NCI-H774 (cell line): Measurements from ENCODE around the gene GRM6.

ENCODE experiments used
- DNase-seq: peaks from one replicate; lab custom pipeline; 2025; lab: John Stamatoyannopoulos, UW

GRM6 gene

GRCh38 chr5:178994580-178995340 lies at the start of gene GRM6:
Gene GRM6 (minus strand): TSS chr5:178995320. CDS start chr5:178994944, 376 bp downstream.
- DNase-seq = no peak

- no peak for DNase-seq
Observed at GRCh38 chr5:179044765-179045164, 49.6 kb upstream of the GRM6 start.

DNA sequence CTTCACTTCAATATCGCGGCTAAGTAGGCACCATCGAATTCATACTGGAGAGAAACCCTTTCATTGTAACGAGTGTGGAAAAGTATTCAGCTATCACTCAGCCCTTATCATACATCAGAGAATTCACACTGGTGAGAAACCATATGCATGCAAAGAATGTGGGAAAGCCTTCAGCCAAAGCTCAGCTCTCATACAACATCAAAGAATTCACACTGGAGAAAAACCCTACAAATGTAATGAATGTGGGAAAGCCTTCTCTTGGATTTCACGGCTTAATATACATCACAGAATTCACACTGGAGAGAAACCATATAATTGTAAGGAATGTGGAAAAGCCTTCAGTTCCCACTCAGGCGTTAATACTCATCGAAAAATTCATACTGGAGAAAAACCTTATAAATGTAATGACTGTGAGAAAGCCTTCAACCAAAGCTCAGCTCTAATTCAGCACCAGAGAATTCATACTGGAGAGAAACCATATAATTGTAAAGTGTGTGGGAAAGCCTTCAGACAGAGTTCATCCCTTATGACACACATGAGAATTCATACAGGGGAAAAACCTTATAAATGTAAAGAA lies 38.0 kb upstream of the GRM6 start:
- no peak for DNase-seq

DNA sequence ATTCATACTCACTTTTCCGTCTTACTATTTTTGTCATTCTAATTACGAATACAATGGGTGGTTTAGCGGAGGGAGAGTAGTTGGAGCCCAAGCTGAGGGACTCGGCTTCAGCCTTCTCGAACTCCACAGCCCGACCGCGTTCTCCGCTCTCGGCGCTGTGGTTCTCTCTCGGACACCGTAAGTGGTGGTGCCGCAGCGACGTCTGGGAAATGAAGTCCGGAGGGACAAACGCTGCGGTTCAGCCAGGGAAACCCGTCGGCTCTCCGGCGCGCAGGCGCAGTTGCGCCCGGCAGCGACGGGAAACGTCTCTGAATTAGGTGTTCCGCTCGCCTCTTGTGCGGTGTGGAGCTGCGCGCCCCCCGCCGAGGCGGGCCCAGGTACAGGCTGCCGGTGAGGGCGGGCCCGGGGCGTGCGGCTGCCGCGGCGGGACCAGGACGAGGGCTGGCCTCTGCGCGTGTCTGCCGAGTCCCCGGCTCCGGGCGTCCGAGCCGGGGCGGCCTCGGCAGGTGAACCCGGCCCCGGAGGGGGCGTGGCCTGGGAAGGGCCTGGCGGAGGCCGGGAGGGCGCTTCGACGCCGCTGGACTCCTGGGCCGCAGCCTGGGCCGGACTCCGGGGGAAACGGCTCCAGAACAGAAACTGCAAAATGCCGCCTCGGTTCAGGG lies 28.5 kb upstream of the GRM6 start, which contains the start of gene ZNF879:
TSS of gene ZNF879 (plus strand) at position 277 of the 662 bp plus-strand sequence. CDS start 1,201 bp downstream, outside the sequence.
- DNase-seq = peak; percentile 79

- no peak for DNase-seq
Observed at GRCh38 chr5:179008667-179009066, 13.5 kb upstream of the GRM6 start.

DNA sequence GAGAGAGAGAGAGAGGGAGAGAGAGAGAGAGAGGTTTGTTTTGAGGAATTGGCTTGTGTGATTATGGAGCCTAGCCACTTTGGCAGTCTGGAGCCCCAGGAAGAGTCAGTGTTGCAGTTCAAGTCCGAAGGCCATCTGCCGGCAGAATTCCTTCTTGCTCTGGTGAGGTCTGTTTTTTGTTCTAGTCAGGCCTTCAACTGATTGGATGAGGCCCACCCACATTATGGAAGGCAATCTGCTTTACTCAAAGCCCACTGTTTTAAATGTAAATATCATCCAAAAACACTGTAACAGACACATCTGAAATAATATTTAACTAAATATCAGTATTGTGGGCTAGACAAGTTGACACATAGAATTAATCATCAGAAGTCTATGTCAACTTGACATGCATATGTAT lies 11.4 kb upstream of the GRM6 start:
- no peak for DNase-seq

- no peak for DNase-seq
Observed at GRCh38 chr5:178998441-178998840, 3.3 kb upstream of the GRM6 start.

- DNase-seq = no peak
Observed at GRCh38 chr5:178997191-178997590, 2.1 kb upstream of the GRM6 start.

DNA sequence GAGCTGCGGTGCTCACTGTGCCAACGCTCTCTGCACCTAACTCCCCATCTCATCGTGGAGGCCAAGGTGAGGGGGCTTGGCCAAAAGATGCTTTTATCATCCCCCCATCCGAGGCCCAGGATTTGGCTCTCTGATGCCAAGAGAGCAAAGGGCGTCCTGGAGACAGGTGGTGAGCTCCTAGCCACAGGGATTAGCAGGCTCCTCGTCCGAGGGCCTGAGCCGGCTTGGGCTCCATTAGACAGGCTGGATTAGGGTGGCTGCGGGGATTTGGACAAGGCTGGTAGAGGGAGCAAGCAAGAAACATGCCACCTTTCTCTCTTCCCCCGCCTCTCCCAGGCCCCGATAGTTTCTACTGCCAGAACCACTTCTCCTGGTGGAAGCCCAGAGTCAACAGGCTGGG lies 1.0 kb upstream of the GRM6 start:
- no peak for DNase-seq

- no peak for DNase-seq
Observed at GRCh38 chr5:178995341-178995690, 196 bp upstream of the GRM6 start.

GRCh38 chr5:178993955-178994579 lies 1.1 kb downstream of the GRM6 start:
- DNase-seq = no peak

DNA sequence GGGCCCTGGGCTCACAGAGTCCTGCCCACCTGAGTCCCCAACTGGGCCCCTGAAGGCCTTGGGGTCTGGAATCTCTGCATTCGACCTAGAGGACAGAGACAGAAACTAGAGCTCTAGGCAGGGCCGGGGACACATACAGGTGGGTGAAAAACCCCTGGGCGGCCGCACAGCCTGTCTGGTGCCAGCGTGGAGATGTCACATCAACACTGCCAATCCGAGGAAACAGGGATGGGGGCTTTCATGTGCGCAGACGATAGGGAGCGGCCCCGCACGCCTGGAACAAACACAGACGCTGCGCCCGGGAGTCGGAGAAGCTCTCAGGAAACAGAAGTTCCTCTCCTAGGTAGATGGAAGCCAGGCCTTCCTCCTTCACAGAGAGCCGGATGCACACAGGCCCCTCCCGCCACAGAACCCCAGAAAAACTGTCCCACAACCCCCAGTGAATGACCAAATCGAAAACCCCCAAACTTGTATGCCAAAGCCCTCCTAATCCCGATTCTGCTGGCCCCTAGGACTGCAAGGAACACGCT lies 1.8 kb downstream of the GRM6 start:
- DNase-seq = no peak

DNA sequence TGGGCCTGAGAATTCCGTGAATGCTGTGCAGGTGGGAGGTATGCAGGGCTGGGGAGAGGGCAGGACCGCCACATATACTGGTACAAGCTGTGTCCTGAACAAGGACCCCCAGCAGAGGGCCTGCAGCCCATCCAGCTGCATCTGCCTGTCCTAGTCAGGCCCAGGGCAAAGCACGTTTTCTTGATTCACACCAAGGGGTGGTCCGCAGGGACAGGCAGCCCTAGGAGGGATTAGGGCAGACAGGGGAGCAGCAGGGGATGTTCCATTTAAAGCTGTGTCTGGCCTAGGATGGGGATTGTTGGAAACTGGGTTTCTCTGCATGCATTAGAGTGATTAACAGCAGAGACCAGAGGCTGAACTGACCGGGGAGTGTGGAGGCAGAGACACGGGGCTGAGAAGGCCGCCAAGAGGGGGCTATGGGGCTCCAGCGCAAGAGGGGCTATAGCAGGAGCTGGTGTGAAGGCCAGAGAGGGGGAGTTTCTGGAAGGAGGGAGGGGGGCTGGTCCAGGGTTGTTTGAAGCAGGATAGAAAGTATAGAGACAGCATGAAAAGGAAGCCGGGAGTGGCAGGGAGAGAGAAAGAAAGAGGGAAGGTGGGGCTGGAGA lies 2.7 kb downstream of the GRM6 start:
- DNase-seq = no peak

DNA sequence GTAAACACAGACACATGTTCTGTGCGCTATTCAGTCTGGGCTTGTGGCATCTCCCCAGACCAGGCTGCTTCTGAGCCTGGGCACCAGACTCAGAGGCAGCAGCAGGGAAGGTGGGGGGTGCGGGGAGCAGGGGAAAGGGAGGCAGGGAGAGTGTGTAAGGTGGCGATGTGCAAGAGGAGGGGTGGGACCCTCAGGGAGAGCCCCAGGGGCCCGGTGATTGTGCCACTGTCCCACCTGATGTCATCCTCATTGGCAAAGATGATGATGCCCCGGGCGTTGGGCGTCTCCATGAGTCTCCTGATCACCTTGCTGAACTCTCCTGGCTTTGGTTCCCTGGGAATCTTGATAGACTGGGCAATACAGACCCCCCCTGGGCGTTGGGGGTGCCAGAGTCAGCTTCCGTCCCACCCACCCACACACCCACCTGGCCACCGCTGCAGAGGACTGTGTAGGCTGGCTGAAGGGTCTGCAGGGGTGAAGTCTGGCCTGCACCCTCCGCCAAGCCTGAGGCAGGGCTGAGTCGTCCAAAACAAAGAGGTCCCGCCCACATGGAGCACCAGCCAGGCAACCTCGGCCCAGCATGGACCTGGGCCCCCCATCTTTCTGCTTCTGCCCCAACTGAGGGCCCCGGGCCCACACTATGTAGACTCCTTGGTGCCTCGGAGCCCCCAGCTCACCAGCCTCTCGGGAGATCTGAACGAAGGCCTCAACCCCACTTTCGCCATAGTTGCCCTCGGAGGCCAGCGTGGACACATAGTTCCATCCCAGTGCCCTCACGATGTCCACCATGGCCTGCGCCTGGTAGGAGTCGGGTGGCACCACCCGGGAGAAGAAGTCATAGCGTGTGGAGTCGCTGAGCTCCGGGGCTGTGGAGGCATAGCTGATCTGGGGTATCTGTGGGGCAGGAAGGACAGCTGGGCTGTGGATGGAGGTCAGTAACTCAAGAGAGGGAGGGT lies 3.7 kb downstream of the GRM6 start:
- DNase-seq = no peak

DNA sequence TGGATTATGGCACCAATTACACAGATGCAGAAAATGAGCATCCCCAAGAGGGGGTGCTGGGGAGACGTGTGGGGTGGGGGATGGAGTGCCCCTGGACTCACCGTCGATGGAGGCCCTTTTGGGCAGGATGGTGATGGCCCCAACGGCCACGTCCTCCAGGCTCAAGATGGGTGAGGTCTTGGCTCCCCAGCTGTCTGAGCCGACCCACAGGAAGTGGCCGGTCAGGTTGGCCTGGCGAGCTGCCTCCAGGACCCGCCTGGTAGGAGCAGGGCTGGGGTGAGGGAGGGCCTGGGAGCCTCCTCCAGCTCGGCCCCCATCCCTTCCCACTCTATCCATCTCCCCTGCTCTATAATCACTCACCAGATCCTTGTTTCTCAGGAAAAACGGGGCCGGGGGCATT lies 4.6 kb downstream of the GRM6 start:
- DNase-seq = no peak

GRCh38 chr5:178989311-178989710 lies 5.8 kb downstream of the GRM6 start:
- DNase-seq = no peak

DNA sequence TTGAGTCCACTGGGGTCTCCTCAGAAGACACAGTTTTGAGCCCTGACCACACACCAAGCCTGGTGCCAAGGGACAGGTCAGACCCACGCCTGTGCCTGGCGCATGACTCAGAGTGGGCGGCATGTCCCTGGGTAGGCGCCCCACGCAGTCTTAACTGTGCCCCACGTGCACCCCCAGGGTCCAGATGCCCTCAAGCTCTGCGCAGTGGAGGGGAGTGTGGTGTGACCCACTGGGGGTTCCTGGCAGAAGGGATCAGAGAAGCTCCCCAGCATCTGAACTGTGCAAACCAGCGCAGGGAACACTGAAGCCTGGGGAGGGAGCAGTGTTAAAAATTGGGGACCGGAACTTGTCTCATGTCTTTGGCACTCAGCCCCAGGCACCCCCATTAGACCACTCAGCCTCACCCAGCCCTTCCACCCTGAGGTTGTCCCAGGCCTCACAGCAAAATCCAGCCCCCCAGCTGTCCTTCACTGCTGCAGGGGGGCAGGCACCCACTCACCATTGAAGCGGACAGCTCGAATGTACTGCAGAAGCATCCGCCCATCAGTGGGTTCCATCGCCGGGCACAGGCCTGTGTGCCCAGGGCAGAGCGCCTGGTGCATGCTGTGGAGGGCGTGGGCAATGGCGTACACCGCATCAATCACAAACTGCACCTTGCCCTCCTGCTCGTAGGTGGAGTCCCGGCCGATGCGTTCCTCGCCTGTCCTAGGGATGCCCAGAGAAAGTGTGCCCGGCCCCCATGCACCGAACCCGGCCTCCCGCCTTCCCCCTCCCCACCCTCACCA lies 6.5 kb downstream of the GRM6 start:
- DNase-seq = no peak

DNA sequence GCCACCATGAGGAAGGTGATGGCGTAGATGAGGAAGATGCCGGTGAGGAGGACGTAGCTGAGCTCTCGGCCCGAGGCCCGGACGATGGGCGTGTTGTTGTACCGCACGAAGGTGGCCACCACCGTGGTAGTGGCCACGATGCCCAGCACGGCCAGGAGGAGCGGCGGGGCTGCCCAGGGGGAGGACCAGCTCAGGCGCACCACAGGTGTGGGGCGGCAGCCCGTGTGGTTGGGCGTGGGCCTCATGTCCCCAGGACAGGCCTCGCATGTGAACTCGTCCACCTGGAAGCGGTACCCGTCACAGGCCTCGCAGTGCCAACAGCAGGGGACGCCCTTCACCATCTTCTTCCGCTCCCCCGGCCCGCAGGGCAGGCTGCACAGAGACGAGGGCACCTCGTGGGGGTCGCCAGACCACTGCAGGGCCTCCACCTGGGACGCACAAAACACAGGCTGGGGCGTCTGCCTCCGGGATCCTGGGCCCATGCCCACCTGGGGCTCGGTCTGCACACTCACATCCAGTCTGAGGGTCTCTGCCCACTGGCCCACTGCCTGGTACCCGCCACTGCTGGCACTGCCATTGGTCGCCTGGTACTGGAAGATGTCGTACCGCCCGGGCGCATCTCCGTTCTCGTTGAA lies 8.7 kb downstream of the GRM6 start:
- DNase-seq = no peak
